NT2/D1 (cell line): Measurements from ENCODE around the gene KIAA1958.

Source experiments
- DNase-seq: peaks from one replicate; pipeline ENCODE4 v3.0.0-alpha.2; 2011; ENCODE audit warnings: low read depth, low spot score
- H3K27me3 ChIP-seq: 2 replicates; pipeline ENCODE4 v1.6.0; 2011; ENCODE audit warnings: mild to moderate bottlenecking; ENCODE audit not compliant: insufficient read length, insufficient read depth
- H3K36me3 ChIP-seq: 2 replicates; pipeline ENCODE4 v1.6.1; 2011; ENCODE audit warnings: mild to moderate bottlenecking, low read length, mixed read lengths; ENCODE audit not compliant: insufficient read depth, insufficient read length
- H3K4me1 ChIP-seq: 2 replicates; pipeline ENCODE4 v1.5.1; 2011; ENCODE audit not compliant: insufficient read depth, insufficient read length
- H3K4me3 ChIP-seq: 2 replicates; pipeline ENCODE4 v1.5.1; 2011; ENCODE audit warnings: low read depth; ENCODE audit not compliant: insufficient read length
- H3K9ac ChIP-seq: 2 replicates; pipeline ENCODE4 v1.6.0; 2011; ENCODE audit warnings: low read depth; ENCODE audit not compliant: insufficient read length
- H3K9me3 ChIP-seq: 2 replicates; pipeline ENCODE4 v1.5.1; 2011; ENCODE audit warnings: mild to moderate bottlenecking, low read length; ENCODE audit not compliant: insufficient read depth
- SUZ12 ChIP-seq: IDR thresholded peaks from 2 replicates; pipeline ENCODE4 v1.6.1; 2011; ENCODE audit not compliant: insufficient read length, insufficient read depth; ENCODE audit errors: extremely low read depth
- YY1 ChIP-seq: IDR thresholded peaks from 2 replicates; pipeline ENCODE4 v1.6.1; 2011; ENCODE audit not compliant: insufficient read length, insufficient read depth
- ZNF274 ChIP-seq: IDR thresholded peaks from 2 replicates; pipeline ENCODE4 v1.6.1; 2011; ENCODE audit warnings: mild to moderate bottlenecking, low read depth, low read length

Gene KIAA1958

DNA sequence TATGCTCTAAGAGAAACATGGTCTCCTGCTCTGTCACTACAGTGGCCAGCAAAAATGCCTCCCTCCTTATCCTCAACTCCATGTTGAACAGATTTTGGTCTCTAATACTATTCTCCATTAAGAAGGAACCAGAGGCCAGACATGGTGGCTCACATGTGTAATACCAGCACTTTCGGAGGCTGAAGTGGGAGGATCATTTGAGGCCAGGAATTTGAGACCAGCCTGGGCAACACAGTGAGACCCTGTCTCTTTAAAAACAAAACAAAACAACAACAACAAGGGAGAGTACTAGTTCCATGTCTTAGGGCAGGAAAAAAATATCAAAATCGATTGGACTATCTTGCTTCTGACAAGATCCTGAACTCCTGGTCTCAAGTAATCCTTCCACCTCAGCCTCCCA lies 216.7 kb downstream of the KIAA1958 start:
- H3K4me1 ChIP-seq = no peaks in the 10 kb centered on the region

GRCh38 chr9:112705768-112706427 lies 219.3 kb downstream of the KIAA1958 start:
- Histone ChIP-seq H3K9ac (no peak overlapping the region), H3K27me3 (no peaks in the 10 kb centered on the region), H3K36me3 (peaks cover 21% of the 10 kb centered on the region), H3K9me3 (no peaks in the 10 kb centered on the region), H3K4me1 (no peaks in the 10 kb centered on the region), H3K4me3 (no peak overlapping the region)
- DNase-seq = peak; percentile 22
- no peak for TF ChIP-seq YY1
- no peak for TF ChIP-seq SUZ12
- no peak for TF ChIP-seq ZNF274

More for the DNA sequence above, 216.7 kb downstream of the KIAA1958 start:
- H3K9ac ChIP-seq = no peak overlapping the region
- H3K27me3 ChIP-seq = no peaks in the 10 kb centered on the region
- DNase-seq = no peak
- H3K9me3 ChIP-seq = no peaks in the 10 kb centered on the region
- no peak for TF ChIP-seq SUZ12
- no peak for TF ChIP-seq YY1
- TF ChIP-seq ZNF274 = no peak
- no peak overlapping the region for H3K4me3 ChIP-seq
- peaks cover 34% of the 10 kb centered on the region for H3K36me3 ChIP-seq

DNA sequence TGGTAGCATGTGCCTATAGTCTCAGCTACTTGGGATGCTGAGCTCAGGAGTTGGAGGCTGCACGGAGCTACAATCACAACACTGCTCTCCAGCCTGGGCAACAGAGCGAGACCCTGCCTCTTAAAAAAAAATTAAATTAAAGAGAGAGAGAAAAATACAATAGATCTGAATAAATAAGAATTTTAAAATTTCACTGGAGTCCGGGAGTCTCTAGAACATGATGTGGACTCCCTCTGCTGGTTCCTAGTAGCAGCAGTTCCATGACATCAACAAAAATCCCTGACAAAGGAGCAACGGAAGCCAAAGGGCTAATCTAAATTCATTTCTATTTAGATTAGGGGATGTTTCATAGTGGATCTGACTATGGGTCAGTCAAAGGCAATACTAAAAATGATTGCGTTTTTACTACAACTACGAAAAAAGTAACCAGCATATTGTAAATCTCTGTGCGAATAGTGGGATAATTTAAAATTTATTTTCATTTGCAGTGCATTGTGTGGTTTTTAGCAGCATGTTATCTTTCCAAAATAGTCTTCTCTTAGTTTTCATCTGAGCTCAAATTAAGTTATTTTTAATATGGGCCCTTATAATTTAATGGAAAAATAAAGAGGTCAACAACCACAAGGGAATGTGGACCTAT lies 224.5 kb downstream of the KIAA1958 start:
- H3K27me3 ChIP-seq = no peaks in the 10 kb centered on the region
- H3K4me1 ChIP-seq = no peaks in the 10 kb centered on the region
- H3K4me3 ChIP-seq = no peak overlapping the region
- peaks cover 10% of the 10 kb centered on the region for H3K36me3 ChIP-seq
- TF ChIP-seq YY1 = no peak
- DNase-seq = peak; percentile 22
- H3K9me3 ChIP-seq = 0 out of 2 replicates have a peak, but pooled peaks cover 6% of the 10 kb centered on the region
- no peak overlapping the region for H3K9ac ChIP-seq

DNA sequence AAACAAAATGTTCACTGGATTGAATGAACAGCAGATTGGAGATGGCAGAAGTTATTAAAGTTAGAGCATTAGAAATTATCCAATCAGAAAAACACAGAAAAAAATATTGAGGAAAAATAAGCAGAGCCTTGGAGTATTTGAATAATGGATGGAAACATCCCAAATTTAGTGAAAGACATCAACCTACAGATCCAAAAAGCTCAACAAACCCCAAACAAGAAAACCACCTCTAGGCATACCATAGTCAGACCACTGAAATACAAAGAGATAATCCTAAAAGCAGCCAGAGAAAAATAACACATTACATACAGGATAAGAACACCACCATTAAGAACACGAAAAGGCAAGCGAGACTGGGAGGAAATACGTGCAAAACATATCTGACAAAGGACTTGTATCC lies 226.1 kb downstream of the KIAA1958 start:
- H3K4me3 ChIP-seq = no peak overlapping the region
- H3K36me3 ChIP-seq = peaks cover 12% of the 10 kb centered on the region
- H3K4me1 ChIP-seq = no peaks in the 10 kb centered on the region
- H3K27me3 ChIP-seq = no peaks in the 10 kb centered on the region
- no peak for TF ChIP-seq ZNF274
- TF ChIP-seq SUZ12 = no peak
- no peak for TF ChIP-seq YY1
- H3K9me3 ChIP-seq = 0 out of 2 replicates have a peak, but pooled peaks cover 6% of the 10 kb centered on the region
- no peak overlapping the region for H3K9ac ChIP-seq
- no peak for DNase-seq

GRCh38 chr9:112717661-112718331 lies 231.2 kb downstream of the KIAA1958 start, which contains the start of gene INIP:
Gene INIP (minus strand): TSS chr9:112718117. CDS start chr9:112716485, 1,632 bp downstream.
- H3K9ac ChIP-seq = peak within 1 kb of the TSS; percentile 91
- DNase-seq = peak; percentile 97
- peak within 1 kb of the TSS; percentile 92 for H3K4me3 ChIP-seq
- no peaks in the 10 kb centered on the region for H3K4me1 ChIP-seq
- H3K27me3 ChIP-seq = no peaks in the 10 kb centered on the region
- TF ChIP-seq YY1 (no peak), SUZ12 (no peak), ZNF274 (no peak)
- H3K9me3 ChIP-seq = 0 out of 2 replicates have a peak, but pooled peaks cover 4% of the 10 kb centered on the region
- peaks cover 3% of the 10 kb centered on the region for H3K36me3 ChIP-seq
